ENCODE data around the gene LRRC4.

Gene LRRC4

DNA sequence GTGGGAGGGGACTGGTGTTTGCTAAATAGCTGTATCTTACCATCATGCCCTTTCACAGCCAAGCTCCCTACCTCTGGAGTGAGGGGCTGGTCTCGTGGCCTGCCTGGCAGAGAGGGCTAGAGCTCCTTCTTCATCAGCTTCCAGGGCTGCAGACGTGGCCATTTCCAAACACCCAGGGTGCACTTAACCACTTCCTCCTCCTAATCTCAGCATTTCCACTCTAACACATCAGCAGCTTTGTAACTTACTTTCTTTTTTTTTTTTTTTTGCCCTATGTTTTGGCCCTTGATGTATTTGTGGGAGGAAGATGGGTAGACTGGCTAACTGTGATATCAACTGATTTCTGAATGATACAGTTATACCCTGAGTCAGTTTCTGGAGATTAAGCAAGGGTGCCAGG is 27.4 kb downstream of the LRRC4 start:
- DNase-seq: peak; percentile 56
- peaks cover 26% of the 10 kb centered on the region for H3F3A ChIP-seq (ENCODE audit: insufficient read depth, low read length)
- no peaks in the 10 kb centered on the region; the same call in 1 of the 2 replicates for H3K36me3 ChIP-seq (replicated peaks; ENCODE audit: insufficient read depth, low read length)
- TF ChIP-seq, protein P1, sequence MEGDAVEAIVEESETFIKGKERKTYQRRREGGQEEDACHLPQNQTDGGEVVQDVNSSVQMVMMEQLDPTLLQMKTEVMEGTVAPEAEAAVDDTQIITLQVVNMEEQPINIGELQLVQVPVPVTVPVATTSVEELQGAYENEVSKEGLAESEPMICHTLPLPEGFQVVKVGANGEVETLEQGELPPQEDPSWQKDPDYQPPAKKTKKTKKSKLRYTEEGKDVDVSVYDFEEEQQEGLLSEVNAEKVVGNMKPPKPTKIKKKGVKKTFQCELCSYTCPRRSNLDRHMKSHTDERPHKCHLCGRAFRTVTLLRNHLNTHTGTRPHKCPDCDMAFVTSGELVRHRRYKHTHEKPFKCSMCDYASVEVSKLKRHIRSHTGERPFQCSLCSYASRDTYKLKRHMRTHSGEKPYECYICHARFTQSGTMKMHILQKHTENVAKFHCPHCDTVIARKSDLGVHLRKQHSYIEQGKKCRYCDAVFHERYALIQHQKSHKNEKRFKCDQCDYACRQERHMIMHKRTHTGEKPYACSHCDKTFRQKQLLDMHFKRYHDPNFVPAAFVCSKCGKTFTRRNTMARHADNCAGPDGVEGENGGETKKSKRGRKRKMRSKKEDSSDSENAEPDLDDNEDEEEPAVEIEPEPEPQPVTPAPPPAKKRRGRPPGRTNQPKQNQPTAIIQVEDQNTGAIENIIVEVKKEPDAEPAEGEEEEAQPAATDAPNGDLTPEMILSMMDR (IDR thresholded peaks at IDR 0.05; ENCODE audit: low read length): no peak
- no peak for TF ChIP-seq EZH2 (optimal IDR thresholded peaks at IDR 0.05; ENCODE audit: low read depth, low read length)
- peaks cover 83% of the 10 kb centered on the region for H3K79me2 ChIP-seq (ENCODE audit: low read length)
- H3K4me2 ChIP-seq (ENCODE audit: low read depth, low read length): peak overlapping the region; percentile 22
- no peak overlapping the region for H3K4me3 ChIP-seq (ENCODE audit: low read length)
- no peaks in the 10 kb centered on the region for H3K9me2 ChIP-seq (replicated peaks; ENCODE audit: insufficient read depth, low read length)
- no peaks in the 10 kb centered on the region; the same call in 1 of the 2 replicates for H4K20me1 ChIP-seq (ENCODE audit: insufficient read depth, low read length)
- peak overlapping the region; percentile 53; the same call in 1 of the 2 replicates for H3K27ac ChIP-seq (ENCODE audit: low read length)
- H2AFZ ChIP-seq (ENCODE audit: low read length): no peak overlapping the region
- H3K27me3 ChIP-seq (replicated peaks; ENCODE audit: insufficient read depth, low read length): no peaks in the 10 kb centered on the region
- H3K4me1 ChIP-seq (ENCODE audit: low read length): peaks cover 39% of the 10 kb centered on the region
- H3K9me3 ChIP-seq (replicated peaks; ENCODE audit: insufficient read depth, low read length): no peaks in the 10 kb centered on the region
- no peak overlapping the region for H3K9ac ChIP-seq (ENCODE audit: low read length)

DNA sequence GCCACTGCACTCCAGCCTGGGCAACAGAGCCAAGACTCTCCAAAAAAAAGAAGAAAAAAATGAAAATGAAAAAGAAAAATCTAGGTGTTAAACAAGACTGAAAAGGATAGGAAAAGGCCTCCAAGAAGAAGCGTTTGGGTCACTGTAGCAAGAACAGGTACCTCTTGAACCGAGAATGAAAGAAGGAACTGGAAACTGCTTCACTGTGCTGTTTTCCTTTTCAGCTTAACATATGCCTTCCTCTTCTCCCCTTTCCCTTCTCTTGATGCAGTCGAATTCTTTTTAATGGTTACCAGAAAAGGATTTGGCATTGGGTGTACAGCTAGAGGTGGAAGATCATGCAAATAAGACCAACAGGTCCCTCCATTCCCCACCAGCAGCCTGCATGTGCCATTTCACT is 28.1 kb downstream of the LRRC4 start:
- Histone ChIP-seq H4K20me1 (ENCODE audit: insufficient read depth, low read length) (no peaks in the 10 kb centered on the region; the same call in 1 of the 2 replicates), H2AFZ (ENCODE audit: low read length) (no peak overlapping the region), H3K4me3 (ENCODE audit: low read length) (no peak overlapping the region), H3K4me2 (ENCODE audit: low read depth, low read length) (peak overlapping the region; percentile 22), H3K9me3 (replicated peaks; ENCODE audit: insufficient read depth, low read length) (no peaks in the 10 kb centered on the region), H3F3A (ENCODE audit: insufficient read depth, low read length) (peaks cover 26% of the 10 kb centered on the region), H3K4me1 (ENCODE audit: low read length) (peaks cover 39% of the 10 kb centered on the region), H3K36me3 (replicated peaks; ENCODE audit: insufficient read depth, low read length) (no peaks in the 10 kb centered on the region; the same call in 1 of the 2 replicates), H3K27me3 (replicated peaks; ENCODE audit: insufficient read depth, low read length) (no peaks in the 10 kb centered on the region), H3K79me2 (ENCODE audit: low read length) (peaks cover 84% of the 10 kb centered on the region), H3K27ac (ENCODE audit: low read length) (peak overlapping the region; percentile 53; the same call in 1 of the 2 replicates), H3K9ac (ENCODE audit: low read length) (no peak overlapping the region), H3K9me2 (replicated peaks; ENCODE audit: insufficient read depth, low read length) (no peaks in the 10 kb centered on the region)
- DNase-seq: peak; percentile 53
- TF ChIP-seq EZH2phosphoT487 (IDR thresholded peaks at IDR 0.05; ENCODE audit: low read length) (no peak), EZH2 (optimal IDR thresholded peaks at IDR 0.05; ENCODE audit: low read depth, low read length) (no peak)
- TF ChIP-seq, protein P1 (IDR thresholded peaks at IDR 0.05; ENCODE audit: low read length): no peak

GRCh38 chr7:128000854-128001265 is 30.4 kb downstream of the LRRC4 start:
- TF ChIP-seq EZH2phosphoT487 (IDR thresholded peaks at IDR 0.05; ENCODE audit: low read length) (no peak), EZH2 (optimal IDR thresholded peaks at IDR 0.05; ENCODE audit: low read depth, low read length) (no peak)
- TF ChIP-seq, protein P1 (IDR thresholded peaks at IDR 0.05; ENCODE audit: low read length): no peak
- no peak overlapping the region for H3K4me3 ChIP-seq (ENCODE audit: low read length)
- no peaks in the 10 kb centered on the region for H3K9me2 ChIP-seq (replicated peaks; ENCODE audit: insufficient read depth, low read length)
- H3K27me3 ChIP-seq (replicated peaks; ENCODE audit: insufficient read depth, low read length): no peaks in the 10 kb centered on the region
- DNase-seq: peak; percentile 28
- peaks cover 39% of the 10 kb centered on the region for H3K4me1 ChIP-seq (ENCODE audit: low read length)
- H3K27ac ChIP-seq (ENCODE audit: low read length): no peak overlapping the region
- peaks cover 77% of the 10 kb centered on the region for H3K79me2 ChIP-seq (ENCODE audit: low read length)
- no peaks in the 10 kb centered on the region; the same call in 1 of the 2 replicates for H4K20me1 ChIP-seq (ENCODE audit: insufficient read depth, low read length)
- H3K9me3 ChIP-seq (replicated peaks; ENCODE audit: insufficient read depth, low read length): no peaks in the 10 kb centered on the region
- H3K4me2 ChIP-seq (ENCODE audit: low read depth, low read length): no peak overlapping the region
- no peak overlapping the region for H3K9ac ChIP-seq (ENCODE audit: low read length)
- no peak overlapping the region for H2AFZ ChIP-seq (ENCODE audit: low read length)
- H3F3A ChIP-seq (ENCODE audit: insufficient read depth, low read length): peaks cover 29% of the 10 kb centered on the region
- H3K36me3 ChIP-seq (replicated peaks; ENCODE audit: insufficient read depth, low read length): no peaks in the 10 kb centered on the region; the same call in none of the 2 replicates

Data from MM.1S (cell line).